T-cell (primary cell): Measurements from ENCODE around the gene FAM229B. TPM values are rescaled to one million over a fixed set of nuclear protein-coding genes. Genes with fewer than 3 reads are reported as not detected.

Experiments used
- ATAC-seq, 4 experiments: fragments of 200-7000 bp in 3 of 4; fragments of 150-1000 bp in 1 of 4; cut with Tn5 transposase; replicated peaks in 1 of 4; 1 replicate in 3 of 4; 2 replicates in 1 of 4; pipeline ENCODE4 v1.10.0; 2021; ENCODE audit warnings: moderate library complexity in 3 of 4, mild to moderate bottlenecking in 2 of 4, moderate number of reproducible peaks in 1 of 4
- CTCF ChIA-PET, 2 donors: fragments of 300-600 bp; sonication (Branson Sonifier 250); formaldehyde crosslinking; loops; one replicate each; lab custom pipeline; 2022; ENCODE audit warnings: antibody characterized with exemption in 2 of 2; lab: Charles Lee
- POLR2A ChIA-PET, 2 donors: fragments of 300-600 bp; sonication (Branson Sonifier 250); formaldehyde crosslinking; loops; one replicate each; lab custom pipeline; 2022; ENCODE audit warnings: antibody characterized with exemption in 2 of 2; lab: Charles Lee
- DNase-seq, 35 experiments: peaks; one replicate each; pipeline versions ENCODE4 v3.0.0 to v3.0.0-alpha.2; 2013 to 2023
- H3K27ac ChIP-seq: one replicate; pipeline ENCODE4 v1.5.1; 2013; ENCODE audit warnings: low read length
- H3K27me3 ChIP-seq, 2 experiments: replicated peaks in 1 of 2; 1 replicate in 1 of 2; 2 replicates in 1 of 2; pipeline versions ENCODE4 v1.6.1 to v1.7.0; 2013; ENCODE audit warnings: low read length in 1 of 2, mixed read lengths in 1 of 2; ENCODE audit not compliant: control insufficient read depth in 2 of 2, insufficient read depth in 2 of 2; ENCODE audit errors: extremely low read depth in 1 of 2
- H3K36me3 ChIP-seq, 2 donors: 1 replicate in 1 of 2; 2 replicates in 1 of 2; pipeline versions ENCODE4 v1.6.1 to v1.7.0; 2013; ENCODE audit warnings: low read length in 1 of 2; ENCODE audit not compliant: control insufficient read depth in 2 of 2, insufficient read depth in 1 of 2; ENCODE audit errors: extremely low read depth in 1 of 2
- H3K4me1 ChIP-seq, 2 experiments: 1 replicate in 1 of 2; 2 replicates in 1 of 2; pipeline versions ENCODE4 v1.6.1 to v1.7.0; 2013; ENCODE audit warnings: low read length in 2 of 2, mixed read lengths in 1 of 2; ENCODE audit not compliant: insufficient read depth in 2 of 2, control insufficient read depth in 1 of 2; ENCODE audit errors: extremely low read depth in 1 of 2
- H3K4me3 ChIP-seq, 2 donors: 1 replicate in 1 of 2; 2 replicates in 1 of 2; pipeline versions ENCODE4 v1.5.1 to v1.7.0; 2013; ENCODE audit warnings: mild to moderate bottlenecking in 2 of 2, low read length in 1 of 2, moderate library complexity in 1 of 2; ENCODE audit not compliant: control insufficient read depth in 1 of 2; ENCODE audit errors: extremely low read depth in 1 of 2
- H3K9me3 ChIP-seq: 2 replicates; pipeline ENCODE4 v1.7.0; 2013
- H3K27ac Mint-ChIP-seq, 2 donors: one replicate each; pipeline ENCODE4 v1.8.0; 2020 to 2021; ENCODE audit warnings: mild to moderate bottlenecking in 2 of 2, mixed read lengths in 2 of 2
- H3K27me3 Mint-ChIP-seq, 2 donors: one replicate each; pipeline ENCODE4 v1.8.0; 2021 to 2022; ENCODE audit warnings: mixed read lengths in 2 of 2
- H3K36me3 Mint-ChIP-seq: one replicate; pipeline ENCODE4 v1.8.0; 2021; ENCODE audit warnings: mixed read lengths
- H3K4me1 Mint-ChIP-seq, 3 donors: one replicate each; pipeline ENCODE4 v1.8.0; 2020 to 2022; ENCODE audit warnings: mixed read lengths in 3 of 3, mild to moderate bottlenecking in 1 of 3
- H3K4me3 Mint-ChIP-seq, 3 donors: one replicate each; pipeline ENCODE4 v1.8.0; 2020 to 2022; ENCODE audit warnings: mild to moderate bottlenecking in 3 of 3, mixed read lengths in 3 of 3, moderate library complexity in 3 of 3
- H3K9me3 Mint-ChIP-seq, 3 donors: one replicate each; pipeline ENCODE4 v1.8.0; 2020 to 2022; ENCODE audit warnings: mixed read lengths in 3 of 3
- WGBS: methylation state at CpG from one replicate; pipeline ENCODE4 v1.1.5; 2013; ENCODE audit warnings: missing lambda C conversion rate; ENCODE audit not compliant: insufficient coverage; 5-methylcytosine and 5-hydroxymethylcytosine counted together
- total RNA-seq, 35 experiments: library from RNA in 6 of 35; stranded (reverse) in 6 of 35; fragments of 120-200 nt in 1 of 35; gene quantifications; one replicate each; pipeline versions ENCODE4 v1.2.1 to v1.2.4 and lab custom pipeline; 2013 to 2026

FAM229B gene, protein sequence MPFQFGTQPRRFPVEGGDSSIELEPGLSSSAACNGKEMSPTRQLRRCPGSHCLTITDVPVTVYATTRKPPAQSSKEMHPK
- total RNA-seq (1 to 10 TPM; 1.2 to 3.7 (median 3.5) TPM), total RNA-seq (lab: John Stamatoyannopoulos, UW) (0.92 to 4.5 (median 2.5) reads per million in 29 experiments)
- total RNA-seq (2013) = 3.3 TPM

DNA sequence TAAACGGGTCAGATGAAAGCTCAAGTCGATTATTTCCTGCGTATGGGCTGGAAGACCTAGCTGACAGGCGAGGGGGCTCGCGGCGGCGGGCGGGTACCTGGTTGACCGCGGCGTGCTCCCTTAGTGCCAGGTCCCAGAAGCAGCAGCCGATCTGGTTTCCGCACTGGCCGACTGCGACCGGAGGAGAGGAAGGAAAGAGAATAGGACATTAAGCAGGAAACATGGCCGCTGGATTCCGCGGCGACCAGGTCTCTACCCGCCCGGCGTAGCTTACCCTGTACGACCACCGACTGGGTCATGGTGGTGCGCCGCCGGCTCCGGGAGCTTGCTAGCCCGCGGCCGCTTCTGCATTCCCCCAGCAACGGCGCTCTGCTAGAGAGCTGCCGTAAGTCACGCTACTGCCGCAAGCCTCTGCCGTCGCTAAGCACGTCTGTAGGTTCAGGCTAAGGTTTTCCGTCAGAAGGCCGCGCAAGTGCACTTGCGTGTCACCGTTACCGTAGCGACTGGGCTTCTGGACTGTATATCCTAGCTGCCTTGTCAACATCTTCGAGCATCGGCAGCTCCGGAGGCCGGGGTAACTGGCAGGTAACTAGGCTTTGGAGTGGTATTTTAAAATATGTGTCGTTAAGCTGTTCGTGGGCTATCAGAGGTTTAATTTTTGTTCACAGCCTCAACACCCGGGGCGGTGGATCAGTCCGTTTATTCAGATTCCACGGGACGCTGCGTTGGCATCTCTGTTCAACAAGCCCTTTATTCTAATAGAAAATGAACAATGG lies at the start of gene FAM229B, which contains the start of gene TUBE1:
Gene FAM229B (plus strand): TSS at position 456 of the 776 bp plus-strand sequence. CDS start 11,693 bp downstream, outside the sequence.
Gene TUBE1 (minus strand): TSS at position 347 of the 776 bp plus-strand sequence. CDS start 48 bp downstream, at position 299.
- DNase-seq (peak; percentile 69 to 96 (median 90)), ATAC-seq (peak; percentile 95 to 97 (median 96))
- H3K27me3 Mint-ChIP-seq = peaks cover 11 to 19% of the 10 kb centered on the region in 2 donors
- H3K27ac Mint-ChIP-seq = no peak within 1 kb of the TSS
- peak within 1 kb of the TSS; percentile 89 for H3K27ac ChIP-seq
- H3K9me3 Mint-ChIP-seq = no peaks in the 10 kb centered on the region
- under 1% methylated on average over 50 of the region's 60 CpGs for WGBS
- peak within 1 kb of the TSS; percentile 83 to 88 for H3K4me3 ChIP-seq
- CTCF ChIA-PET = interaction anchor here (0.5 to 2.9 kb wide), 19 partner anchors 8 to 1211 kb away, joined by 3 to 18 read pairs (median 4); partner anchors contain the start of gene REV3L (in 1 of the 2)
- no peaks in the 10 kb centered on the region for H3K9me3 ChIP-seq
- POLR2A ChIA-PET = interaction anchor here (0.6 to 1.9 kb wide), 18 partner anchors 8 to 1272 kb away, joined by 3 to 9 read pairs (median 4); partner anchors contain the start of genes AMD1 (in 1 of the 2), CDK19 (in 1 of the 2), REV3L (in 1 of the 2) and RPF2 (in 1 of the 2)
- peaks cover 0 to 5% of the 10 kb centered on the region in 2 experiments for H3K27me3 ChIP-seq
- peaks cover 23% of the 10 kb centered on the region for H3K36me3 Mint-ChIP-seq
- no peak within 1 kb of the TSS for H3K4me3 Mint-ChIP-seq
- H3K4me1 Mint-ChIP-seq = peaks cover 9 to 12% (median 10%) of the 10 kb centered on the region in 3 donors
- H3K4me1 ChIP-seq = peaks cover 0 to 9% of the 10 kb centered on the region in 2 experiments
- H3K36me3 ChIP-seq = peaks cover 0 to 9% of the 10 kb centered on the region in 2 donors

DNA sequence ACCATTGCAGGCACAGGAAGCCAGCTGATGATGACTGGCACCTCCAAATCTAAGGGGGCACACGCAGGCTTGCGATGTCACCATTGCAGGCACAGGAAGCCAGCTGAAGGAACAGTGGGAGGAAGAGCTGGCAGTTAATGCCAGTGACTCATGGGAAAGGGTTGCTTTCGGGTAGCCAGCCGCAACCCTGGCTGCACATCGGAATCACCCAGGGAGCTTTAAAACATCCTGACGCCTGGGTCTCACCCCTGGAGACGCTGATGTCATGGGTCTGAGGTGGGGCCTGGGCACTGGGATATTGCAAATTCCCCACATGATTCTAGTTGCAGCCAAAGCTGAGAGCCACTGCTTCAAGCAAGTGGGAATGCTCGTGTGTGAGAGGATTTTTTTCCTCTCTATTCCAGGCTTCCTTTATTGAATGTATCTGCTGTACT lies 49.6 kb upstream of the FAM229B start:
- ATAC-seq (peak in 2 of 4 experiments; percentile 27 to 31), DNase-seq (peak in 1 of 35 experiments; percentile 13)
- ChIA-PET POLR2A (no interaction called here), CTCF (interaction anchor here in 1 of 2 donors (1.3 to 2.0 kb wide), 2 partner anchors 9 to 328 kb away, joined by 5 to 6 read pairs; no protein-coding TSS in a partner anchor)
- H3K36me3 ChIP-seq = no peaks in the 10 kb centered on the region
- H3K9me3 ChIP-seq = no peaks in the 10 kb centered on the region
- Mint-ChIP-seq H3K36me3 (no peaks in the 10 kb centered on the region), H3K27ac (peak overlapping the region in 1 of 2 donors; percentile 11), H3K4me3 (no peak overlapping the region), H3K9me3 (no peaks in the 10 kb centered on the region), H3K4me1 (peaks cover 55 to 63% (median 57%) of the 10 kb centered on the region in 3 donors), H3K27me3 (no peaks in the 10 kb centered on the region)
- H3K4me3 ChIP-seq = no peak overlapping the region
- H3K4me1 ChIP-seq = peaks cover 32 to 35% of the 10 kb centered on the region in 2 experiments
- no peak overlapping the region for H3K27ac ChIP-seq
- 57% methylated on average over 3 of the region's 8 CpGs for WGBS
- no peaks in the 10 kb centered on the region for H3K27me3 ChIP-seq

DNA sequence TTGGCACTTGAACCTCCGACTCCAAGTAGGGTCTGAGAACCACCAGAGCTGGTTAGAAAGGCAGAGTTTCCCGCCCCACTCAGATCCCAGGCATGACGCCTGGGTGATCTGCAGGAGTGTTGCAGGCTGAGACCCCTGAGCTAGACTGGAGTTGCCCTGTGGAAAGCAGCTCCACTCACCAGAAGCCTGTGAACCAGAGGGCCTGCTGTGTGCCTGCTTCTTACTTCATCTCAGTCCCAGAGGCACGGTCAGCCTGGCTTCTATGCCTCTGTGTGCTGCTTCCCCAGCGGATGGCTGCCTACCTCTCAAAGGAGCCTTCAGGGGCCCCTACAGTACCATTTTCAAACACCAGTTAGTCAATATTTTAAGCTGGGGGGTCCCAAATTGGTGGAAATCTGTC lies 49.1 kb upstream of the FAM229B start:
- ATAC-seq (no peak), DNase-seq (no peak)
- Mint-ChIP-seq H3K27ac (no peak overlapping the region), H3K27me3 (no peaks in the 10 kb centered on the region), H3K4me1 (peaks cover 57 to 64% (median 58%) of the 10 kb centered on the region in 3 donors), H3K4me3 (no peak overlapping the region), H3K36me3 (no peaks in the 10 kb centered on the region), H3K9me3 (no peaks in the 10 kb centered on the region)
- Histone ChIP-seq H3K4me1 (peaks cover 32 to 34% of the 10 kb centered on the region in 2 experiments), H3K4me3 (no peak overlapping the region), H3K9me3 (no peaks in the 10 kb centered on the region), H3K27me3 (no peaks in the 10 kb centered on the region), H3K27ac (no peak overlapping the region), H3K36me3 (no peaks in the 10 kb centered on the region)
- ChIA-PET POLR2A (interaction anchor here in 1 of 2 donors (0.6 to 0.7 kb wide), 2 partner anchors 321 to 331 kb away, joined by 3 to 4 read pairs; no protein-coding TSS in a partner anchor), CTCF (interaction anchor here in 1 of 2 donors (1.3 to 2.0 kb wide), 2 partner anchors 10 to 328 kb away, joined by 5 to 6 read pairs; no protein-coding TSS in a partner anchor)
- 65% methylated on average over 4 of the region's 5 CpGs for WGBS

DNA sequence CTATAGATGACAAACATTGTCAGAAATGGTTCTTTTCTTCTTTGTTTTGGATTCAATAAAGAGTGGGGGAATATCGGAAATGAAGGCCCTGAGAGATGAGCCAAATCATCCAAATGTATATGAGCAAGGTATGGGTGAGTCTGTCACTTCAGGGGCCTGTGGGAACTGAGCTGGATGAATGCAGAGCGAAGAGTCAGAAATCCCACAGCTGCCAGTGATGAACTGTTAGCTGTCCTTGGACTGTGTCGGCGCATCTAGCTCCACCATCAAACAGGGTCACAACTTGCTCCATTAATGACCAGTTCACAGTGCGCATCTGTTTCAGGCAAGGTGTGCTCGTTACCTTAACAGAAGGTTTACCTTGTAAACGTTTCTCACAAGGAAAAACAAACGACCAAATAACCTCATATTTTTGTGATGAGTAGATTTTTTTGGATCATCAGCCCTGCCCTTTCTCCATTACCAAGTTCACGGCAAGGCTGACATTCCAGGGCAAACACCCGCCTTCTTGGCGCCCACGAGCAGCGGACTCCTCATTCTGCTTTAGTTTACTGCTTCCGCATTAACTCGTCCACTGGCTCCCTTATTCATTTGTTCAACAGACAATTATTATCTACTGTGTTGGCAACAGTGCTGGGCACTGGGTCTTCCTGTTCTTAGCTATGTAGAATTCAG lies 48.5 kb upstream of the FAM229B start:
- H3K36me3 ChIP-seq = no peaks in the 10 kb centered on the region
- H3K27ac ChIP-seq = no peak overlapping the region
- ChIA-PET POLR2A (interaction anchor here in 1 of 2 donors (0.6 to 0.7 kb wide), 2 partner anchors 322 to 332 kb away, joined by 3 to 4 read pairs; no protein-coding TSS in a partner anchor), CTCF (interaction anchor here in 1 of 2 donors (1.3 to 2.0 kb wide), 3 partner anchors 10 to 329 kb away, joined by 3 to 6 read pairs (median 5); no protein-coding TSS in a partner anchor)
- H3K4me1 ChIP-seq = peaks cover 28% of the 10 kb centered on the region in 2 experiments
- Mint-ChIP-seq H3K27ac (peak overlapping the region in 1 of 2 donors; percentile 24), H3K27me3 (no peaks in the 10 kb centered on the region), H3K9me3 (no peaks in the 10 kb centered on the region), H3K4me3 (no peak overlapping the region), H3K4me1 (peaks cover 52 to 61% (median 54%) of the 10 kb centered on the region in 3 donors), H3K36me3 (no peaks in the 10 kb centered on the region)
- H3K9me3 ChIP-seq = no peaks in the 10 kb centered on the region
- ATAC-seq = no peak
- WGBS = 98% methylated on average over 8 of the region's 15 CpGs
- no peaks in the 10 kb centered on the region for H3K27me3 ChIP-seq
- no peak overlapping the region for H3K4me3 ChIP-seq
- DNase-seq = no peak

DNA sequence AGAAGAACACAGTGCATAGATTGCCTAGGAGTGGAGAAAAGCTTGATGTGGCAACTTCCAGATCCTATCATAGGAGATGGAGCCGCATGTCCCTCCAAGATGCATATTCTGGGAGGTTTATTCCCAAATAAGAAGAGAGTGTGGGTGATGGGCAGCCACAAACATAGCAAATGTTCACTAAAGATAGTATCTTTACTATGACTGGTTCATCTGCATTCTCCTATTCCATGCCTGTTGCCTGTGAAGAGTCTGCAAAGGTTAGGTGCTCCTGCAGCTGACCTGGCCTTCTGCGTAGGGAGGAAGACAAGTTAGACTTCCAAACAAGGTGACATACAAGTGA lies 48.0 kb upstream of the FAM229B start:
- Mint-ChIP-seq H3K4me3 (no peak overlapping the region), H3K4me1 (peaks cover 47 to 56% (median 51%) of the 10 kb centered on the region in 3 donors), H3K27me3 (no peaks in the 10 kb centered on the region), H3K36me3 (no peaks in the 10 kb centered on the region), H3K9me3 (no peaks in the 10 kb centered on the region), H3K27ac (peak overlapping the region; percentile 24 to 71)
- no peaks in the 10 kb centered on the region for H3K9me3 ChIP-seq
- POLR2A ChIA-PET = no interaction called here
- no CpG with 5 or more reads among the region's 2 CpGs for WGBS
- no peak overlapping the region for H3K27ac ChIP-seq
- no peaks in the 10 kb centered on the region for H3K27me3 ChIP-seq
- H3K4me1 ChIP-seq = peaks cover 22 to 24% of the 10 kb centered on the region in 2 experiments
- H3K4me3 ChIP-seq = no peak overlapping the region
- no peaks in the 10 kb centered on the region for H3K36me3 ChIP-seq
- DNase-seq (no peak), ATAC-seq (no peak)
- CTCF ChIA-PET = interaction anchor here in 1 of 2 donors (0.7 to 2.0 kb wide), 3 partner anchors 15 to 329 kb away, joined by 3 to 6 read pairs (median 3); no protein-coding TSS in a partner anchor
